A673 (cell line): ENCODE data around the gene CCDC116. TPM values are rescaled to one million over a fixed set of nuclear protein-coding genes. Genes with fewer than 3 reads are reported as not detected.

Experiments used
- BruUV-seq: library from RNA; stranded (reverse); fragments of 400-500 nt; replicated peaks from 2 replicates; lab custom pipeline; 2021; lab: Mats Ljungman, UMichigan
- CTCF ChIA-PET: fragments of 300-600 bp; sonication (Branson Sonifier 250); formaldehyde crosslinking; loops from one replicate; lab custom pipeline; 2022; ENCODE audit warnings: antibody characterized with exemption; lab: Charles Lee
- POLR2A ChIA-PET: fragments of 300-600 bp; sonication (Branson Sonifier 250); formaldehyde crosslinking; loops from one replicate; lab custom pipeline; 2022; ENCODE audit warnings: antibody characterized with exemption; ENCODE audit not compliant: low non-redundant PET; lab: Charles Lee
- DNase-seq: peaks from one replicate; pipeline ENCODE4 v3.0.0-alpha.2; 2015; ENCODE audit warnings: low spot score
- H3K27ac ChIP-seq: fragments of 200-600 bp; sonication (generic); 2 replicates; pipeline ENCODE4 v1.5.1; 2016; ENCODE audit warnings: mixed run types, low read depth, mild to moderate bottlenecking, mixed read lengths, antibody characterized with exemption, low read length; ENCODE audit not compliant: poor library complexity, severe bottlenecking
- H3K27me3 ChIP-seq: fragments of 200-600 bp; sonication (generic); replicated peaks from 2 replicates; pipeline ENCODE4 v1.6.1; 2017; ENCODE audit warnings: mixed run types, low read depth, mild to moderate bottlenecking, mixed read lengths, antibody characterized with exemption, low read length; ENCODE audit not compliant: insufficient read depth, poor library complexity
- H3K36me3 ChIP-seq: fragments of 200-600 bp; sonication (generic); 2 replicates; pipeline ENCODE4 v1.6.1; 2016; ENCODE audit warnings: mixed run types, mild to moderate bottlenecking, mixed read lengths, antibody characterized with exemption, low read length; ENCODE audit not compliant: insufficient read depth, poor library complexity, severe bottlenecking
- H3K4me1 ChIP-seq: fragments of 200-600 bp; sonication (generic); 2 replicates; pipeline ENCODE4 v1.6.1; 2017; ENCODE audit warnings: mixed run types, mild to moderate bottlenecking, mixed read lengths, antibody characterized with exemption, low read length; ENCODE audit not compliant: insufficient read depth, poor library complexity, severe bottlenecking
- H3K4me3 ChIP-seq: fragments of 200-600 bp; sonication (generic); 2 replicates; pipeline ENCODE4 v1.5.1; 2016; ENCODE audit warnings: low read depth, mixed run types, mild to moderate bottlenecking, mixed read lengths, low read length; ENCODE audit not compliant: poor library complexity, severe bottlenecking
- H3K9me3 ChIP-seq: fragments of 200-600 bp; sonication (generic); 2 replicates; pipeline ENCODE4 v1.6.1; 2016; ENCODE audit warnings: mixed run types, low read depth, mild to moderate bottlenecking, mixed read lengths, antibody characterized with exemption, low read length; ENCODE audit not compliant: poor library complexity, severe bottlenecking
- EZH2 ChIP-seq: fragments of 200-600 bp; sonication (generic); IDR thresholded peaks from 2 replicates; pipeline ENCODE4 v1.6.1; 2017; ENCODE audit warnings: borderline replicate concordance, low read depth, mild to moderate bottlenecking, mixed read lengths, antibody characterized with exemption, low read length; ENCODE audit not compliant: poor library complexity, severe bottlenecking
- intact Hi-C: fragments of 100-400 bp; cut with micrococcal nuclease; formaldehyde crosslinking; loops from one replicate; pipeline ENCODE4 v1.10.0; 2022; ENCODE audit not compliant: unreplicated experiment
- total RNA-seq: library from RNA; stranded (reverse); gene quantifications from 2 replicates; pipeline ENCODE4 v1.2.3, GENCODE V29; 2021
- TF ChIP-seq, protein P1 (sequence below): fragments of 300-800, 200-600 bp; sonication (generic); conservative IDR thresholded peaks from 2 replicates; pipeline ENCODE4 v1.5.1; 2017; ENCODE audit warnings: low read depth, mild to moderate bottlenecking, antibody characterized with exemption, low read length, moderate library complexity, mixed read lengths

CCDC116 gene
- total RNA-seq, 1 experiment from 2014 or later = 1.3 TPM

DNA sequence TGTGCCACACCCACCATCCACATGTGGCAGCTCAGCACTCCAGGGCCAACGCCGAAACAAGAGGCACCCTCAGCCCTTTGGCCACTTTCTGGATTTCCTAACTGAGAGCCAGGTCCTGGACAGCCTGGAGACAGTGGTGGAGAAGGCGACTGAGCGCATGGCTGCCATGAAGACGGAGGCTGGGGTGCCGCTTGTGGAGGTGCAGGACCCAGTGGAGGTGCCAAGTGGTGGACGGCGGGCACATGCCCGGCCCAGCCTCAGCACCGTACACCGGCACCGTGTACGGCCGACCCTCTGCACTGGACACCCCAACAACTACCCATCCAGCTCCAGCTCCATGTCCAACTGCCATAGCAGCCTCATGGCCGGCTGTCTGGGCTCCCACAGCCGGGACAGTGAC lies 1.5 kb downstream of the CCDC116 start:
- DNase-seq = no peak
- H3K27me3 ChIP-seq = no peaks in the 10 kb centered on the region
- H3K36me3 ChIP-seq = no peaks in the 10 kb centered on the region
- intact Hi-C loops = no loop called here
- H3K4me3 ChIP-seq = no peak overlapping the region
- ChIA-PET CTCF (no interaction called here), POLR2A (no interaction called here)
- no peaks in the 10 kb centered on the region for H3K9me3 ChIP-seq
- BruUV-seq = no TSS peak
- H3K4me1 ChIP-seq = peaks cover 1% of the 10 kb centered on the region
- H3K27ac ChIP-seq = no peak overlapping the region
- TF ChIP-seq, protein P1, sequence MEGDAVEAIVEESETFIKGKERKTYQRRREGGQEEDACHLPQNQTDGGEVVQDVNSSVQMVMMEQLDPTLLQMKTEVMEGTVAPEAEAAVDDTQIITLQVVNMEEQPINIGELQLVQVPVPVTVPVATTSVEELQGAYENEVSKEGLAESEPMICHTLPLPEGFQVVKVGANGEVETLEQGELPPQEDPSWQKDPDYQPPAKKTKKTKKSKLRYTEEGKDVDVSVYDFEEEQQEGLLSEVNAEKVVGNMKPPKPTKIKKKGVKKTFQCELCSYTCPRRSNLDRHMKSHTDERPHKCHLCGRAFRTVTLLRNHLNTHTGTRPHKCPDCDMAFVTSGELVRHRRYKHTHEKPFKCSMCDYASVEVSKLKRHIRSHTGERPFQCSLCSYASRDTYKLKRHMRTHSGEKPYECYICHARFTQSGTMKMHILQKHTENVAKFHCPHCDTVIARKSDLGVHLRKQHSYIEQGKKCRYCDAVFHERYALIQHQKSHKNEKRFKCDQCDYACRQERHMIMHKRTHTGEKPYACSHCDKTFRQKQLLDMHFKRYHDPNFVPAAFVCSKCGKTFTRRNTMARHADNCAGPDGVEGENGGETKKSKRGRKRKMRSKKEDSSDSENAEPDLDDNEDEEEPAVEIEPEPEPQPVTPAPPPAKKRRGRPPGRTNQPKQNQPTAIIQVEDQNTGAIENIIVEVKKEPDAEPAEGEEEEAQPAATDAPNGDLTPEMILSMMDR = no peak
- no peak for TF ChIP-seq EZH2

DNA sequence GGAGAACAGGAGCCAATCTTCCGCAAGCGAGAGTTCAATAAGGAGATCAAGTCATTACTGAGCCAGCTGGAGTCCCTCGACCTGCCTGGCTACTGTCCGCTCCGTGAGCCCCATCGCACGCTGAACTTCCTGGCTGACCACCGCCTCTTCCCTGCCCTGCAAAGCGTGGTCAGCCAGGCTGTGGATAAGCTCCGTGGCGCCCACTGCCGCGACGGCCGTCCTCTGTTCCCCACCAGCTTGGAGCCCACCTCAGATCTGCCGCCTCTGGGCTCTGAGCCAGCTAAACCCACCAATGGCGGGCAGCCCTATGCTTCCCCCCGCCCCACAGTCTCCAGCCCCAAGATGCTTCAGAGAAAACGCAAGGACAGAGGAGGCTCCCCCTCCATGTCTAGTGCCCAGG lies 2.3 kb downstream of the CCDC116 start:
- no peak for TF ChIP-seq EZH2
- TF ChIP-seq, protein P1 = no peak
- no peak for DNase-seq
- no peaks in the 10 kb centered on the region for H3K27me3 ChIP-seq
- no TSS peak for BruUV-seq
- no peaks in the 10 kb centered on the region for H3K9me3 ChIP-seq
- H3K4me1 ChIP-seq = no peaks in the 10 kb centered on the region
- ChIA-PET CTCF (no interaction called here), POLR2A (no interaction called here)
- no peak overlapping the region for H3K27ac ChIP-seq
- no peak overlapping the region for H3K4me3 ChIP-seq
- no peaks in the 10 kb centered on the region for H3K36me3 ChIP-seq
- intact Hi-C loops = no loop called here

DNA sequence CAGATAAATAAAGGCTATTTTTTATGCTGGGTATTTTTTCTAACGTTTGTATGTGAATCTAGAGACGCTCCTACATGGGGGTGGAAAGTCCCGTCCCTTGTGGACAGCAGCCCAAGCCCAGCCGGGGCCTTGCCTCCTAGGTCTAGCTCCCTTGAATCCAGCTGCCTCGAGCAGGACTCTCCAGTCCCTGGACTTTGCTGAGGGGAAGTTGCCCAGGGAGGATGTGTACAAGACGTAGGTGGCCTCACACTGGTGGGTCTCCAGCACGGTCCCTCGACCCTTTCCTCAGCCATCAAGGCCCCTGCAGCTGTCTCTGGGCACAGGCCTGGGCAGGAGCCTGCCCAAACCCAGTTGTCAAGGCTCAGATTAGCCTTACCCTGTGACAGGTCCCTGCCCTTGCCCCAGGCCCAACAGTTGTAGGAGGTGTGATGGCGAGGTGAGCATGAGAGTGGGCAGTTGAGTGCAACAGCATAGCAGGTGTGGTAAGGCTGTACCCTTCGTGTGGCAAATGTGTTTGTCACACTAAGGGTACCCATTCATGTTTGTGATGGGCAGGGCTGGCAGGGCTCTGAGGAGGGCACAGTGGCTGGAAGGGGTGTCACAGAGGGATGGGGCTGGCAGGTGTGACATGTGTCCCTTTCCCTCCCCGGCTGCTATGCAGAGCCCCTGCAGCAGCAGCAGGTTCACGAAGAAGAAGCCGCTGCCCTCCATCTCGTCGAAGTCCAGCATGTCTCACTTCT lies 3.4 kb downstream of the CCDC116 start:
- no peak overlapping the region for H3K4me3 ChIP-seq
- no peak for TF ChIP-seq EZH2
- TF ChIP-seq, protein P1 = no peak
- intact Hi-C loops = no loop called here
- H3K4me1 ChIP-seq = no peaks in the 10 kb centered on the region
- H3K27me3 ChIP-seq = no peaks in the 10 kb centered on the region
- ChIA-PET POLR2A (no interaction called here), CTCF (no interaction called here)
- no peaks in the 10 kb centered on the region for H3K36me3 ChIP-seq
- no TSS peak for BruUV-seq
- no peak overlapping the region for H3K27ac ChIP-seq
- DNase-seq = no peak
- H3K9me3 ChIP-seq = no peaks in the 10 kb centered on the region
